ENCODE data around the gene FAM50B.

FAM50B gene

GRCh38 chr6:3855866-3856265 is 6.7 kb downstream of the FAM50B start:
- H3K4me2 ChIP-seq (ENCODE audit: insufficient read depth, low read length, poor library complexity, severe bottlenecking), result no peak overlapping the region
- H2BK120ac ChIP-seq (ENCODE audit: low read depth, low read length), result no peak overlapping the region
- no CpG with 5 or more reads among the region's 4 CpGs for WGBS, 2 donors (ENCODE audit: extremely low coverage in 2 of 2, insufficient read length in 2 of 2, insufficient replicate concordance in 1 of 2)
- no peak overlapping the region for H2BK12ac ChIP-seq (ENCODE audit: low read length)
- no peak for DNase-seq (ENCODE audit: low spot score)
- H2BK15ac ChIP-seq (ENCODE audit: low read length), result no peak overlapping the region
- no peaks in the 10 kb centered on the region for H3K36me3 ChIP-seq (replicated peaks in 1 of 2; ENCODE audit: control insufficient read depth in 2 of 2, insufficient read depth in 2 of 2, low read length in 2 of 2)
- H3K4ac ChIP-seq (ENCODE audit: low read length), result no peak overlapping the region
- H2AFZ ChIP-seq (ENCODE audit: low read length), result no peak overlapping the region
- H2BK5ac ChIP-seq (ENCODE audit: low read length), result no peak overlapping the region
- no peak overlapping the region for H4K8ac ChIP-seq (ENCODE audit: low read depth, low read length)
- no peak overlapping the region for H3K9ac ChIP-seq (ENCODE audit: low read depth, low read length, poor library complexity)
- H3K4me1 ChIP-seq (ENCODE audit: control insufficient read depth in 2 of 2, insufficient read depth in 1 of 2, low read depth in 1 of 2, low read length in 2 of 2), result no peaks in the 10 kb centered on the region
- no peak overlapping the region for H3K4me3 ChIP-seq (ENCODE audit: low read length in 2 of 2)
- H3K18ac ChIP-seq (ENCODE audit: low read length), result no peak overlapping the region
- H3K9me3 ChIP-seq (replicated peaks in 1 of 2; ENCODE audit: control insufficient read depth in 2 of 2, insufficient read depth in 1 of 2, low read depth in 1 of 2, low read length in 2 of 2), result peaks cover 0 to 3% of the 10 kb centered on the region in 2 donors
- H3K27ac ChIP-seq (replicated peaks; ENCODE audit: low read length), result no peak overlapping the region
- H3K23ac ChIP-seq (ENCODE audit: low read depth, low read length, poor library complexity), result no peak overlapping the region
- no peaks in the 10 kb centered on the region for H3K79me1 ChIP-seq (ENCODE audit: low read depth, low read length)
- H3K14ac ChIP-seq (ENCODE audit: low read length), result no peak overlapping the region
- H4K91ac ChIP-seq (ENCODE audit: low read depth, low read length, poor library complexity), result no peak overlapping the region
- no peaks in the 10 kb centered on the region for H3K27me3 ChIP-seq (ENCODE audit: control insufficient read depth in 3 of 3, insufficient read depth in 3 of 3, low read depth in 1 of 3, low read length in 3 of 3)
- H2AK5ac ChIP-seq (ENCODE audit: low read depth, low read length), result no peak overlapping the region

- no peak overlapping the region for H2BK5ac ChIP-seq (ENCODE audit: low read length)
- no peak overlapping the region for H2AK5ac ChIP-seq (ENCODE audit: low read depth, low read length)
- no peak overlapping the region for H2BK120ac ChIP-seq (ENCODE audit: low read depth, low read length)
- H2BK12ac ChIP-seq (ENCODE audit: low read length), result peak overlapping the region; percentile 68
- H3K4me2 ChIP-seq (ENCODE audit: insufficient read depth, low read length, poor library complexity, severe bottlenecking), result no peak overlapping the region
- peak overlapping the region; percentile 47 for H3K14ac ChIP-seq (ENCODE audit: low read length)
- H2BK15ac ChIP-seq (ENCODE audit: low read length), result no peak overlapping the region
- H3K4ac ChIP-seq (ENCODE audit: low read length), result no peak overlapping the region
- H3K27me3 ChIP-seq (ENCODE audit: control insufficient read depth in 3 of 3, insufficient read depth in 3 of 3, low read depth in 1 of 3, low read length in 3 of 3), result no peaks in the 10 kb centered on the region
- peaks cover 0 to 3% of the 10 kb centered on the region in 2 donors for H3K9me3 ChIP-seq (replicated peaks in 1 of 2; ENCODE audit: control insufficient read depth in 2 of 2, insufficient read depth in 1 of 2, low read depth in 1 of 2, low read length in 2 of 2)
- H4K91ac ChIP-seq (ENCODE audit: low read depth, low read length, poor library complexity), result no peak overlapping the region
- DNase-seq (ENCODE audit: low spot score), result no peak
- H3K18ac ChIP-seq (ENCODE audit: low read length), result no peak overlapping the region
- H2AFZ ChIP-seq (ENCODE audit: low read length), result no peak overlapping the region
- H3K27ac ChIP-seq (replicated peaks; ENCODE audit: low read length), result no peak overlapping the region
- H3K4me3 ChIP-seq (ENCODE audit: low read length in 2 of 2), result no peak overlapping the region
- no peaks in the 10 kb centered on the region for H3K79me1 ChIP-seq (ENCODE audit: low read depth, low read length)
- H3K4me1 ChIP-seq (ENCODE audit: control insufficient read depth in 2 of 2, insufficient read depth in 1 of 2, low read depth in 1 of 2, low read length in 2 of 2), result no peaks in the 10 kb centered on the region
- H4K8ac ChIP-seq (ENCODE audit: low read depth, low read length), result no peak overlapping the region
- H3K23ac ChIP-seq (ENCODE audit: low read depth, low read length, poor library complexity), result no peak overlapping the region
- H3K36me3 ChIP-seq (replicated peaks in 1 of 2; ENCODE audit: control insufficient read depth in 2 of 2, insufficient read depth in 2 of 2, low read length in 2 of 2), result no peaks in the 10 kb centered on the region
- H3K9ac ChIP-seq (ENCODE audit: low read depth, low read length, poor library complexity), result no peak overlapping the region
- WGBS, 2 donors (ENCODE audit: extremely low coverage in 2 of 2, insufficient read length in 2 of 2, insufficient replicate concordance in 1 of 2), result no CpG with 5 or more reads among the region's 6 CpGs
Measured at GRCh38 chr6:3856576-3856975, 7.4 kb downstream of the FAM50B start.

GRCh38 chr6:3857468-3858456 is 8.6 kb downstream of the FAM50B start:
- H3K79me1 ChIP-seq (ENCODE audit: low read depth, low read length), result no peaks in the 10 kb centered on the region
- H4K91ac ChIP-seq (ENCODE audit: low read depth, low read length, poor library complexity), result no peak overlapping the region
- no peak overlapping the region for H3K23ac ChIP-seq (ENCODE audit: low read depth, low read length, poor library complexity)
- no peak overlapping the region for H2AK5ac ChIP-seq (ENCODE audit: low read depth, low read length)
- peaks cover 0 to 3% of the 10 kb centered on the region in 2 donors for H3K9me3 ChIP-seq (replicated peaks in 1 of 2; ENCODE audit: control insufficient read depth in 2 of 2, insufficient read depth in 1 of 2, low read depth in 1 of 2, low read length in 2 of 2)
- no peaks in the 10 kb centered on the region for H3K36me3 ChIP-seq (replicated peaks in 1 of 2; ENCODE audit: control insufficient read depth in 2 of 2, insufficient read depth in 2 of 2, low read length in 2 of 2)
- H3K27me3 ChIP-seq (ENCODE audit: control insufficient read depth in 3 of 3, insufficient read depth in 3 of 3, low read depth in 1 of 3, low read length in 3 of 3), result no peaks in the 10 kb centered on the region
- no peak overlapping the region for H2BK5ac ChIP-seq (ENCODE audit: low read length)
- no peak for DNase-seq (ENCODE audit: low spot score)
- no peak overlapping the region for H2BK15ac ChIP-seq (ENCODE audit: low read length)
- no peak overlapping the region for H3K18ac ChIP-seq (ENCODE audit: low read length)
- no peak overlapping the region for H3K14ac ChIP-seq (ENCODE audit: low read length)
- no peaks in the 10 kb centered on the region for H3K4me1 ChIP-seq (ENCODE audit: control insufficient read depth in 2 of 2, insufficient read depth in 1 of 2, low read depth in 1 of 2, low read length in 2 of 2)
- H3K4me2 ChIP-seq (ENCODE audit: insufficient read depth, low read length, poor library complexity, severe bottlenecking), result no peak overlapping the region
- no peak overlapping the region for H3K27ac ChIP-seq (replicated peaks; ENCODE audit: low read length)
- no peak overlapping the region for H2AFZ ChIP-seq (ENCODE audit: low read length)
- H2BK12ac ChIP-seq (ENCODE audit: low read length), result no peak overlapping the region
- H4K8ac ChIP-seq (ENCODE audit: low read depth, low read length), result no peak overlapping the region
- no peak overlapping the region for H3K4ac ChIP-seq (ENCODE audit: low read length)
- no CpG with 5 or more reads among the region's 14 CpGs for WGBS, 2 donors (ENCODE audit: extremely low coverage in 2 of 2, insufficient read length in 2 of 2, insufficient replicate concordance in 1 of 2)
- H3K4me3 ChIP-seq (ENCODE audit: low read length in 2 of 2), result peak overlapping the region in 1 of 2 donors; percentile 19
- no peak overlapping the region for H3K9ac ChIP-seq (ENCODE audit: low read depth, low read length, poor library complexity)
- H2BK120ac ChIP-seq (ENCODE audit: low read depth, low read length), result no peak overlapping the region

GRCh38 chr6:3859878-3860552 is 10.8 kb downstream of the FAM50B start:
- no peaks in the 10 kb centered on the region for H3K27me3 ChIP-seq (ENCODE audit: control insufficient read depth in 3 of 3, insufficient read depth in 3 of 3, low read depth in 1 of 3, low read length in 3 of 3)
- WGBS, 2 donors (ENCODE audit: extremely low coverage in 2 of 2, insufficient read length in 2 of 2, insufficient replicate concordance in 1 of 2), result no CpG with 5 or more reads among the region's 1 CpG
- no peaks in the 10 kb centered on the region for H3K79me1 ChIP-seq (ENCODE audit: low read depth, low read length)
- no peak overlapping the region for H3K4ac ChIP-seq (ENCODE audit: low read length)
- no peak overlapping the region for H4K8ac ChIP-seq (ENCODE audit: low read depth, low read length)
- H4K91ac ChIP-seq (ENCODE audit: low read depth, low read length, poor library complexity), result no peak overlapping the region
- H3K4me3 ChIP-seq (ENCODE audit: low read length in 2 of 2), result no peak overlapping the region
- no peak overlapping the region for H3K4me2 ChIP-seq (ENCODE audit: insufficient read depth, low read length, poor library complexity, severe bottlenecking)
- H2AK5ac ChIP-seq (ENCODE audit: low read depth, low read length), result no peak overlapping the region
- no peak overlapping the region for H3K18ac ChIP-seq (ENCODE audit: low read length)
- H3K9me3 ChIP-seq (replicated peaks in 1 of 2; ENCODE audit: control insufficient read depth in 2 of 2, insufficient read depth in 1 of 2, low read depth in 1 of 2, low read length in 2 of 2), result peaks cover 0 to 3% of the 10 kb centered on the region in 2 donors
- no peak overlapping the region for H3K23ac ChIP-seq (ENCODE audit: low read depth, low read length, poor library complexity)
- H3K27ac ChIP-seq (replicated peaks; ENCODE audit: low read length), result no peak overlapping the region
- DNase-seq (ENCODE audit: low spot score), result no peak
- H3K4me1 ChIP-seq (ENCODE audit: control insufficient read depth in 2 of 2, insufficient read depth in 1 of 2, low read depth in 1 of 2, low read length in 2 of 2), result no peaks in the 10 kb centered on the region
- no peak overlapping the region for H2BK5ac ChIP-seq (ENCODE audit: low read length)
- no peak overlapping the region for H3K14ac ChIP-seq (ENCODE audit: low read length)
- H3K9ac ChIP-seq (ENCODE audit: low read depth, low read length, poor library complexity), result no peak overlapping the region
- H2BK120ac ChIP-seq (ENCODE audit: low read depth, low read length), result no peak overlapping the region
- no peaks in the 10 kb centered on the region for H3K36me3 ChIP-seq (replicated peaks in 1 of 2; ENCODE audit: control insufficient read depth in 2 of 2, insufficient read depth in 2 of 2, low read length in 2 of 2)
- no peak overlapping the region for H2BK12ac ChIP-seq (ENCODE audit: low read length)
- H2AFZ ChIP-seq (ENCODE audit: low read length), result no peak overlapping the region
- H2BK15ac ChIP-seq (ENCODE audit: low read length), result no peak overlapping the region
